ENCODE results near the gene MAP3K3.

MAP3K3 gene

DNA sequence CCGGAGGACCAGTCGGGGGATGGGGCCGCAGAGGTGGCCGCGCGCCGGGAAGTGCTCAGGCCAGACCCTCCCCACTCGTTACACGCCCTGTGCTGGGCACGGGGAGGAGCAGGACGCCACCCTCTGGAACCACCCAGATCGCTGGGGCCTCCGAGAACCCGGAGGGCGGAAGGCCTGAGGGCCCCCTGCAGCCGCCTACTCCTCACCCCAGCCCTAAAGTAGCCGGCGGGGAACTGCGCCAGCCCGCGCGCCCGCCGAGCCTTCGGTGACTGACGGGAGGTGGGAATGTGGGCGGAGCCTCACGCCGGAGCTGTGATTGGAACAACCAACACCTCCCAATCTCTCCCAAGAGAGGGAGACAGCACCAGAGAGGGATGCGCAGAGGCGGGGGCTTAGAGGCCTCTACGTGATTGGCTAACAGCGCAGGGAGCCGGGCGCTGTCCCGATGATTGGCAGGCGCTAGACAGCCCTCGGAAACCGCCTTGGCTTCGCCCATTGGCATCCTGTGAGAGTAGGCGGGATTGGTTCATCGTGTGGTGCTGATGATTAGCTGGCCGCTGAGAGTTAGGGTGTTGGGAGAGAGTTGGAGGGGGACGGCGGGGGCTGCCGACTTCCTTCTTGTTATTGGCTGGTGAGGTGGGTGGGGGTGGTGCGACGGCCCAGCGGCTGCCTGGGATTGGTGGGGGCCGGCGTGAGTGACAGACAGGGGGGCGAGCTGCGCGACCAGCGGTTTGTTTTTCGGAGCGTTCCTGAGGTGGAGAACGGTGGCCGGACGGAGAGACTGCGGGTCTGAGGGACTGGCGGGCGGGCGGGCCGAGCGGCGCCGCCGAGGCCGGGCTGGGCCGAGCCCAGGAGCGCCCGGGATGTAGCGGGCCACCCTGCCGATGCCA lies at the start of gene MAP3K3:
TSS of gene MAP3K3 (plus strand) at position 734 of the 890 bp plus-strand sequence. CDS start 343 bp downstream, outside the sequence.
- Mint-ChIP-seq H3K4me1 (peaks cover 31% of the 10 kb centered on the region), H3K9me3 (no peaks in the 10 kb centered on the region), H3K27ac (peak within 1 kb of the TSS; percentile 94), H3K36me3 (no peaks in the 10 kb centered on the region), H3K4me3 (peak within 1 kb of the TSS; percentile 97), H3K27me3 (peaks cover 20% of the 10 kb centered on the region)
- DNase-seq: peak; percentile 99
- CTCF ChIA-PET: interaction anchor here (0.8 to 3.9 kb wide), 6 partner anchors 10 to 197 kb away, joined by 3 to 29 read pairs (median 7); partner anchors contain the start of gene TACO1

DNA sequence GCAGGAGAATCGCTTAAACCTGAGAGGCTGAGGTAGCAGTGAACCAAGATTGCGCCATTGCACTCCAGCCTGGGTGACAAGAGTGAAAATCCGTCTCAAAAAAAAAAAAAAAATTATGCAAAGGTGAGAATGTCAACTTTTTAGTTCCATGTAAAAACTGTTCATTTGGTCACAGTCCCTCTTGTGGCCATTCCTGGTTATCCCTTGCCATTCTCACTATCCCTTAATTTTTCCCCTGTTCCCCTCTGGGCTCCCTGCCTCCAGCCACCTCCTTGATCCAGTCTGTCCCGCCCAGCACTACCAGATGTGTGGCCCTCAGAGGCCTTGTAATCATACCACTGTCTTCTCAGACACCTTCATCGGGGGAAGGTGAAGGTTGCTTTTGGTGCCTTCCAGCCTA lies 48.6 kb upstream of the MAP3K3 start:
- Mint-ChIP-seq H3K36me3 (peaks cover 15% of the 10 kb centered on the region), H3K27ac (no peak overlapping the region), H3K4me1 (peaks cover 7% of the 10 kb centered on the region), H3K4me3 (no peak overlapping the region), H3K27me3 (no peaks in the 10 kb centered on the region), H3K9me3 (no peaks in the 10 kb centered on the region)
- DNase-seq: no peak
- CTCF ChIA-PET: no interaction called here

DNA sequence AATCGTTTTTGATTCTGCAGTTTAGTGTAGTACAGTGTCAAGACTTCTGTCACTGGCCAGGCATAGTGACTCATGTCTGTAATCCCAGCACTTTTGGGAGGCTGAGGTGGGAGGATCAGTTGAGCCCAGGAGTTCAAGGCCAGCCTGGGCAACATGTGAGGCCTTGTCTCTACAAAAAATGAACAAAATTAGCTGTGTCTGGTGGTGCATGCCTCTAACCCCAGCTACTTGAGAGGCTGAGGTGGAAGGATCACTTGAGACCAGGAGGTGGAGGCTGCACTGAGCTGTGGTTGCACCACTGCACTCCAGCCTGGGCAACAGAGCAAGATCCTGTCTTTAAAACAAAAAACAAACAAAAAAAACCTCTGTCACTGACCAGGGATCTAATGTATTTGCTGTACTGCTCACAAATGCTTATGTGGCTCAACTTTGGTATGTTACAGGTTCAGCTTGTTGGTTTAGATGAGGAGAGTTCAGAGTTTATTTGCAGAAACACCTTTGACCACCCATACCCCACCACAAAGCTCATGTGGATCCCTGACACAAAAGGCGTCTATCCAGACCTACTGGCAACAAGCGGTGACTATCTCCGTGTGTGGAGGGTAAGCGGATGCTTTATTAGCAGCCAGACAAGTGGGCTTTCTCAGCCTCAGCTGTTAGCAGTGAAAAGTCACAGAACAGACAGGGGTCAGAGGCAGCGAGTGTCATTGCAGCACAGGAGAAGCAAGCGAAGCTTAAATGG lies 44.0 kb upstream of the MAP3K3 start:
- DNase-seq: no peak
- H3K36me3 Mint-ChIP-seq: peaks cover 45% of the 10 kb centered on the region
- H3K27me3 Mint-ChIP-seq: no peaks in the 10 kb centered on the region
- H3K4me1 Mint-ChIP-seq: peaks cover 4% of the 10 kb centered on the region
- CTCF ChIA-PET: interaction anchor here (1.3 to 1.6 kb wide), 2 partner anchors 13 to 34 kb away, joined by 3 read pairs; no protein-coding TSS in a partner anchor
- H3K27ac Mint-ChIP-seq: no peak overlapping the region
- no peaks in the 10 kb centered on the region for H3K9me3 Mint-ChIP-seq
- H3K4me3 Mint-ChIP-seq: no peak overlapping the region

DNA sequence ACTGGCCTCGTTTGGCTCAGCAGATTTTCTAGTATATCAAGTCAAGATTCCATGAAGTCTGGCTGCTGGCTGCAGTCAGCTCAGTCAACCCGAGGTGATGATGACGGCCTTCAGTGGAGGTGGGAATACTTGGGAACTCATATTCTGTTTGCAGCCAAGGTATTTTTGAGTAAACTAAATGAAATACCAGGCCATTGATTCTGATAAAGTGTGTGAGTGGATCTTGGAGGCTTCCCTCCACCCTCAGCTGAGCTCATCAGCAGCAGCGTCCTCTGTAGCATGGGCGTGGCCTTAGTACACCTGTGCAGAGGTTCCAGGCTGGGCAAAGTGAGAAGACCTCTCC lies 43.5 kb upstream of the MAP3K3 start:
- H3K36me3 Mint-ChIP-seq: peaks cover 48% of the 10 kb centered on the region
- no peaks in the 10 kb centered on the region for H3K9me3 Mint-ChIP-seq
- no peaks in the 10 kb centered on the region for H3K27me3 Mint-ChIP-seq
- no peak for DNase-seq
- H3K4me1 Mint-ChIP-seq: peaks cover 4% of the 10 kb centered on the region
- no peak overlapping the region for H3K27ac Mint-ChIP-seq
- CTCF ChIA-PET: interaction anchor here (1.3 to 1.6 kb wide), 2 partner anchors 12 to 33 kb away, joined by 3 read pairs; no protein-coding TSS in a partner anchor
- H3K4me3 Mint-ChIP-seq: no peak overlapping the region

DNA sequence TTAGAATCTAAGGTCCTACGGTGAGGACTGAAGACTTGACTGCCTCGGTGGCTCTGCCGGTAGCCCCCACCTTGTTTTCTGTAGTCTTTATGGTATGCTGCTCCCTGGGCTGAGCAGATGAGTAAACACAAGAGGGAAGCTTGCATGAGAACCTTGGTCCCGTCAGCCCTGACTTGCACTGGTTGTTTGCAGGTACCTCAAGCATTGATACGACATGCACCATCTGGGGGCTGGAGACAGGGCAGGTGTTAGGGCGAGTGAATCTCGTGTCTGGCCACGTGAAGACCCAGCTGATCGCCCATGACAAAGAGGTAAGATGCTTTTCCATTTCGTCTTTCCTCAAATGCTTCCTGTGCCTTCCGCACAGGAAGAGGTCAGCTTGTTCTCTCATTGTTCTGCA lies 42.6 kb upstream of the MAP3K3 start:
- no peak for DNase-seq
- CTCF ChIA-PET: interaction anchor here (1.3 kb wide), 1 partner anchor 32 kb away, joined by 3 read pairs; no protein-coding TSS in a partner anchor
- peaks cover 47% of the 10 kb centered on the region for H3K36me3 Mint-ChIP-seq

DNA sequence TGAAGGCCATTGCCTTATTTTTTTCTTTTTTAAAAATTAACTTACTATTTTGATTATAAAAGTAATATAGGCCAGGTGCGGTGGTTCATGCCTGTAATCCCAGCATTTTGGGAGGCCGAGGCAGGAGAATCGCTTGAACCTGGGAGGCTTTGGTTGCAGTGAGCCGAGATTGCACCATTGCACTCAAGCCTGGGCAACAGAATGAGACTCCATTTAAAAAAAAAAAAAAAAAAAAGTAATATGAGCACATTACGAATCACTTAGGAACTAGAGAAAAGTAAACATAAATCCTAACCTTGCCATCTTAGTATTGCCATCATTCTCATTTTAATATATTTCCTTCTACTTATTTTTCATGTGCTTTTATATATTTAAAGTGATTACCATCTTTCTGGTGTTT lies 34.4 kb upstream of the MAP3K3 start:
- H3K9me3 Mint-ChIP-seq: no peaks in the 10 kb centered on the region
- H3K36me3 Mint-ChIP-seq: peaks cover 63% of the 10 kb centered on the region
- CTCF ChIA-PET: no interaction called here
- no peak overlapping the region for H3K4me3 Mint-ChIP-seq
- H3K27ac Mint-ChIP-seq: no peak overlapping the region
- H3K4me1 Mint-ChIP-seq: peaks cover 15% of the 10 kb centered on the region
- no peak for DNase-seq
- H3K27me3 Mint-ChIP-seq: no peaks in the 10 kb centered on the region

More for the DNA sequence above, 42.6 kb upstream of the MAP3K3 start:
- Mint-ChIP-seq H3K27ac (no peak overlapping the region), H3K27me3 (no peaks in the 10 kb centered on the region), H3K9me3 (no peaks in the 10 kb centered on the region), H3K4me3 (no peak overlapping the region), H3K4me1 (peaks cover 3% of the 10 kb centered on the region)

DNA sequence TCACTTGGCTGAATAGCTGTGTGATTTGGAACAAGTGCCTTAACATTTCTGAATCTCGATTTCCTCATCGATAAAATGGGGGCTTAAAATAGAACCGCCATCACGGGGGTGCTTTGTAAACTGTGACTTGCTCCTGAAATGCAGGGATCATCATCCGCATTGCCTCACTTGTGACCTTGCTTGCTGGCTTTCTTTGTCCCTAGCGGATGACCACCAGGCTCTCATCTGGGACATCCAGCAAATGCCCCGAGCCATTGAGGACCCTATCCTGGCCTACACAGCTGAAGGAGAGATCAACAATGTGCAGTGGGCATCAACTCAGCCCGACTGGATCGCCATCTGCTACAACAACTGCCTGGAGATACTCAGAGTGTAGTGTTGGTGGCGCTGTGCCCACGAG lies 33.4 kb upstream of the MAP3K3 start:
- Mint-ChIP-seq H3K4me3 (no peak overlapping the region), H3K4me1 (peaks cover 14% of the 10 kb centered on the region), H3K9me3 (no peaks in the 10 kb centered on the region), H3K36me3 (peaks cover 57% of the 10 kb centered on the region), H3K27me3 (no peaks in the 10 kb centered on the region), H3K27ac (no peak overlapping the region)
- DNase-seq: no peak
- CTCF ChIA-PET: no interaction called here

DNA sequence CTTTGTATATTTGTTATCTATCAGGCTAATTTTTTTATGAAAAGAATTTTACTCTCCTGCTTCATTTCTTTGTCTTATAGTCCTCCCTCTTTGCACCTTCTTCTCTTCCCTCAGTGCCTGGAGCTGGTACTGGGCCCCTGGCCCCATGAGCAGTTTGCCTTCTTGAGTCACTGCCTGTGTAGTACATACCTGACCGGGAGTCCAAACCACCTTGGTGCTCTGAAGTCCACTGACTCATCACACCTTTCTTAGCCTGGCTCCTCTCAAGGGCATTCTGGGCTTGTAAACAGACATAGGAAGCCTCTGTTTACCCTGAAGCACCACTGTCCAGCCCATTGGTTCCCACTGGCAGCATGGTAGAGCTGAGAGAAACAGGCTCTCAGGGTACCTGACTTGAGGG lies 32.6 kb upstream of the MAP3K3 start:
- Mint-ChIP-seq H3K27ac (peak overlapping the region; percentile 42), H3K4me3 (no peak overlapping the region), H3K4me1 (peaks cover 12% of the 10 kb centered on the region), H3K36me3 (peaks cover 56% of the 10 kb centered on the region), H3K27me3 (no peaks in the 10 kb centered on the region), H3K9me3 (no peaks in the 10 kb centered on the region)
- no peak for DNase-seq
- CTCF ChIA-PET: no interaction called here

DNA sequence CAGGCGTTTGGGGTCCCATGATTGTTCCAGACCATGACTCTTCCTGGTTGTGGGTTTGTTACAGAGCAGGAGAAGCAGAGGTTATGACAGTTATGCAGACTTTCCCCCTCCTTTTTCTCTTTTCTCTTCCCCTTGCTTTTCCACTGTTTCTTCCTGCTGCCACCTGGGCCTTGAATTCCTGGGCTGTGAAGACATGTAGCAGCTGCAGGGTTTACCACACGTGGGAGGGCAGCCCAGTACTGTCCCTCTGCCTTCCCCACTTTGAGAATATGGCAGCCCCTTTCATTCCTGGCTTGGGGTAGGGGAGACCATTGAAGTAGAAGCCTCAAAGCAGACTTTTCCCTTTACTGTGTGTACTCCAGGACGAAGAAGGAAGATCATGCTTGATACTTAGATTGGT lies 29.4 kb upstream of the MAP3K3 start:
- Mint-ChIP-seq H3K27me3 (no peaks in the 10 kb centered on the region), H3K9me3 (no peaks in the 10 kb centered on the region), H3K27ac (no peak overlapping the region), H3K4me3 (no peak overlapping the region), H3K36me3 (peaks cover 42% of the 10 kb centered on the region), H3K4me1 (peaks cover 11% of the 10 kb centered on the region)
- CTCF ChIA-PET: interaction anchor here (0.9 to 1.7 kb wide), 3 partner anchors 9 to 186 kb away, joined by 3 to 9 read pairs (median 4); no protein-coding TSS in a partner anchor
- DNase-seq: no peak

DNA sequence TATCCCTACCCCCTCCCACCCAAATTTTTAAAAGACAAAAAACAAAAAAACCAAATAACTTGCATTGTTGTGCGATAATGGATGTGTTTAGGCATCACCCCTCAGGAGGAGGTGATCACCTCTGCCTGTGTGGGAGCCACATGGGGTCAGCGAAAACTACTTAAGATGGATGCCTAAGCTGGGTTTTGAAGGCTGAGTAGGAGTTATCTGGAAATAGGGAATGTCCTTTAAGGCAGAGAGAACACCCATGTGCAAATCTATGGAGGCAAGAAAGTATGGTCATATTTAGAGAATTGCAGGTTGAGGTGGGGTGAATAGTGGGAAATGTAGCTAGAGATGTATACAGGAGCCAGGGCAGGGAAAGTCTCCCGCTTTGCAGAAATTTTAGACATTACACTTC lies 27.1 kb upstream of the MAP3K3 start:
- Mint-ChIP-seq H3K4me3 (no peak overlapping the region), H3K27me3 (no peaks in the 10 kb centered on the region), H3K27ac (no peak overlapping the region), H3K36me3 (peaks cover 21% of the 10 kb centered on the region), H3K9me3 (no peaks in the 10 kb centered on the region), H3K4me1 (peaks cover 22% of the 10 kb centered on the region)
- CTCF ChIA-PET: no interaction called here
- no peak for DNase-seq

DNA sequence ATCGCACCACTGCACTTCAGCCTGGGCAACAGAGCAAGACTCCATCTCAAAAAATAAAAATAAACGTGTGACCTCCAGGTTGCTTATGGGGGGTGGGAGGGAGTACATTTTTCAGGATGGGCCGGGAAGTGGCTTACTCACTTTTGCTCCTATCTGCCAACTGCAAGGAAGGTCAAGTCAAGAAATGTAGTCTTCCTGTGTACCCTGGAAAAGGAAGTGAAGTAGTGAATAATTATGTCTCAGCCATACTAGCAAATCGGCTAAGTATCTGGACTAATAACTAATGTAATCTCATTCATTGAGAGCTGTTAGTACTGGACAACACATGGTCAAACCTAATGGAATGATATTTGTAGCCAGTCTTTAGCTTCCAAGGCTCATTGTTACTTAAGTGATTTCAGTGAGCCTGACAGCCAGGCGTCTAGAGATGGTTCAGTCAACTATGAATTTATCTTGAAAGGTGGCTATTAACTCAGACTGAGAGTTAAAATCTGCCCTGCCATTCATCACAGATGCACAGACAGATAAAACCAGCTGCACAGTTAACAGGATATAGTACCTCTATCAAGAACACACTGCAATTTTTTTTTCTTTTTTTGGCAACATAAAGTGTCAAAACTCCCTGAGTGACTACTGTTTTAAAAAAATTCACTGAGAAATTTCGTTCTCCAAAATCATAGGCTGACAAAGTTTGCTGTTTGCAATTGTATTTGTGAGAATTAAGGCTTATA lies 25.2 kb upstream of the MAP3K3 start:
- Mint-ChIP-seq H3K36me3 (peaks cover 7% of the 10 kb centered on the region), H3K4me3 (no peak overlapping the region), H3K27ac (no peak overlapping the region), H3K4me1 (peaks cover 34% of the 10 kb centered on the region), H3K9me3 (no peaks in the 10 kb centered on the region), H3K27me3 (no peaks in the 10 kb centered on the region)
- DNase-seq: no peak
- CTCF ChIA-PET: interaction anchor here (0.6 to 2.2 kb wide), 2 partner anchors 15 to 875 kb away, joined by 3 to 7 read pairs; no protein-coding TSS in a partner anchor

DNA sequence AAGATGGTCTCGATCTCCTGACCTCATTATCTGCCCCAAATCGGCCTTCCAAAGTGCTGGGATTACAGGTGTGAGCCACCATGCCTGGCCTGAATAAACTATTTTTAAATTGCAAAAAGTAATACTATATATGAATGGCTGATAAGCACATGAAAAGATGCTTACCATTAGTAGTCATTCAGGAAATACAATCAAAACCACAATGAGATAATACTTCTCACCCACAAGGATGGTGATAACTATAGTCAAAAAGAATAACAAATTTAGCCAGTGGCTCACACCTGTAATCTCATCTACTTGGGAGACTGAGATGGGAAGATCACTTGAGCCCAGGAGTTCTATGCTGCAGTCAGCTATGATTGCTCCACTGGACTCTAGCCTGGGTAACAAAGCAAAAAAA lies 23.9 kb upstream of the MAP3K3 start:
- H3K4me3 Mint-ChIP-seq: no peak overlapping the region

DNA sequence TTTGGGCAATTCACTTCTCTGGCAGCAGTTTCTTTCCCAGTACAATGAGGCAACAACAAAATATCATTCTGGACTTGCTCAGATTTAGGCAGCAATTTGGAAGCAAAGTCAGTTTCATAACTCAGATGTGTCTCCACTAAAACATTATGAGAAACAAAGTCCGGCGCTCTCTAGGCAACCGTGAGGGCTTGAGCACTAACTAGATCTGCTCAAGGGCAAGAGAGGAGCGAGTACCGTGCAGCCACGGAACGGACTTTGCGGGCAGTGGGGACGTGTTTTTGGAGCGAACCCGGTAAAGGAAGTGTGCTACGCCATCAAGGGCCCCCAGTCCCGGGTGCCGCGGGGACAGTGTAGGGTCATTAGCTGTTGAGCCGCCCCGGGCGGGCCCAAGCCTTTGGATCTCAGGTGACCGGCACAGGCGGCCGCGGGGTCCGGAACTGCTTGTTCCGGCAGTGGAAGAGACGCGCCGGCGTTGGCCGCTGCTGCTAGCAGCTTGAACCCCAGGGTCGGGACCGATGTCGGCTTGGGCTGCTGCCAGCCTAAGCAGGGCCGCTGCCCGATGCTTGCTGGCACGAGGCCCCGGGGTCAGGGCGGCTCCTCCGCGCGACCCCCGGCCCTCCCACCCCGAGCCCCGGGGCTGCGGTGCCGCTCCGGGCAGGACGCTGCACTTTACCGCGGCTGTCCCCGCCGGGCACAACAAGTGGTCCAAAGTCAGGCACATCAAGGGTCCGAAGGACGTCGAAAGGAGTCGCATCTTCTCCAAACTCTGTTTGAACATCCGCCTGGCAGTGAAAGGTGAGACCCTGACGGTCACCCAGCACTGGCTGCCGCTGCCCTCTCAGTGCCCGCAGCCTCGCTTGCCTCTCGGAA lies 21.4 kb upstream of the MAP3K3 start, which contains the start of gene TACO1:
TSS of gene TACO1 (plus strand) at position 327 of the 870 bp plus-strand sequence. CDS start at position 516, 189 bp downstream.
- CTCF ChIA-PET: interaction anchor here (1.6 to 4.7 kb wide), 4 partner anchors 7 to 175 kb away, joined by 4 to 24 read pairs (median 11); partner anchors contain the start of gene MAP3K3
- Mint-ChIP-seq H3K4me1 (peaks cover 46% of the 10 kb centered on the region), H3K27ac (peak within 1 kb of the TSS; percentile 93)

More for the DNA sequence above, 23.9 kb upstream of the MAP3K3 start:
- Mint-ChIP-seq H3K9me3 (no peaks in the 10 kb centered on the region), H3K27ac (no peak overlapping the region), H3K27me3 (no peaks in the 10 kb centered on the region), H3K36me3 (peaks cover 6% of the 10 kb centered on the region), H3K4me1 (peaks cover 40% of the 10 kb centered on the region)
- DNase-seq: no peak
- CTCF ChIA-PET: no interaction called here

More for the DNA sequence above, 21.4 kb upstream of the MAP3K3 start, which contains the start of gene TACO1:
- H3K36me3 Mint-ChIP-seq: peaks cover 20% of the 10 kb centered on the region
- H3K9me3 Mint-ChIP-seq: no peaks in the 10 kb centered on the region
- H3K27me3 Mint-ChIP-seq: no peaks in the 10 kb centered on the region
- peak; percentile 83 for DNase-seq
- peak within 1 kb of the TSS; percentile 88 for H3K4me3 Mint-ChIP-seq
